H1 (cell line): Measurements from ENCODE around the gene ATP6V1E1. TPM values are rescaled to one million over a fixed set of nuclear protein-coding genes. Genes with fewer than 3 reads are reported as not detected.

ENCODE experiments used
- CTCF ChIA-PET: fragments of 300-600 bp; sonication (Branson Sonifier 250); formaldehyde crosslinking; loops from one replicate; lab custom pipeline; 2021; ENCODE audit not compliant: partially characterized antibody; lab: Charles Lee
- POLR2A ChIA-PET: fragments of 300-600 bp; sonication (Branson Sonifier 250); formaldehyde crosslinking; loops from one replicate; lab custom pipeline; 2021; ENCODE audit warnings: inconsistent platforms; ENCODE audit not compliant: partially characterized antibody; lab: Charles Lee
- DNase-seq, 2 experiments: peaks; one replicate each; pipeline versions ENCODE4 v3.0.0 to v3.0.0-alpha.2; 2010 to 2022; ENCODE audit warnings: low spot score in 2 of 2, low read depth in 1 of 2, mixed read lengths in 1 of 2
- FAIRE-seq: peaks from 2 replicates; lab custom pipeline; 2011; peaks lifted over from hg19 to GRCh38; lab: Jason Lieb, UNC
- H2AFZ ChIP-seq: 2 replicates; pipeline ENCODE4 v1.8.1; 2012; ENCODE audit warnings: low read length, inconsistent platforms
- H2AK5ac ChIP-seq: 2 replicates; pipeline ENCODE4 v1.6.1; 2013; ENCODE audit warnings: low read depth, low read length
- H2BK120ac ChIP-seq: replicated peaks from 2 replicates; pipeline ENCODE3; 2013; ENCODE audit warnings: low read depth, low read length, inconsistent platforms
- H2BK12ac ChIP-seq: 2 replicates; pipeline ENCODE4 v1.6.1; 2013; ENCODE audit warnings: low read depth, low read length
- H2BK15ac ChIP-seq: 2 replicates; pipeline ENCODE4 v1.6.1; 2013; ENCODE audit warnings: low read length
- H2BK20ac ChIP-seq: 2 replicates; pipeline ENCODE4 v1.6.1; 2013; ENCODE audit warnings: low read length
- H2BK5ac ChIP-seq: 2 replicates; pipeline ENCODE4 v1.6.1; 2013; ENCODE audit warnings: low read depth, low read length
- H3K14ac ChIP-seq: 2 replicates; pipeline ENCODE4 v1.6.1; 2013; ENCODE audit warnings: inconsistent platforms; ENCODE audit not compliant: insufficient read length
- H3K18ac ChIP-seq: 2 replicates; pipeline ENCODE4 v1.6.1; 2013; ENCODE audit warnings: low read length; ENCODE audit errors: extremely low read depth
- H3K23ac ChIP-seq: 2 replicates; pipeline ENCODE4 v1.6.1; 2013; ENCODE audit warnings: inconsistent platforms; ENCODE audit not compliant: insufficient read length
- H3K23me2 ChIP-seq: 2 replicates; pipeline ENCODE4 v1.6.1; 2013; ENCODE audit warnings: low read depth, low read length
- H3K27ac ChIP-seq: 2 replicates; pipeline ENCODE4 v1.6.1; 2011; ENCODE audit warnings: low read depth, low read length, inconsistent platforms
- H3K27me3 ChIP-seq, 4 experiments: replicated peaks in 1 of 4; 1 replicate in 1 of 4; 2 replicates in 3 of 4; pipeline versions ENCODE4 v1.6.1 to v1.8.1; 2011 to 2013; ENCODE audit warnings: low read length in 3 of 4, mild to moderate bottlenecking in 3 of 4, inconsistent platforms in 2 of 4, mixed read lengths in 2 of 4, moderate library complexity in 1 of 4; ENCODE audit not compliant: control insufficient read depth in 3 of 4, insufficient read depth in 3 of 4; ENCODE audit errors: extremely low read depth in 1 of 4
- H3K36me3 ChIP-seq, 4 experiments: 2 replicates each; pipeline versions ENCODE4 v1.6.1 to v1.8.1; 2011 to 2013; ENCODE audit warnings: mild to moderate bottlenecking in 4 of 4, low read length in 3 of 4, moderate library complexity in 2 of 4, control low read depth in 1 of 4, inconsistent platforms in 1 of 4; ENCODE audit not compliant: insufficient read depth in 4 of 4, control insufficient read depth in 2 of 4
- H3K4ac ChIP-seq: replicated peaks from 2 replicates; pipeline ENCODE3; 2013; ENCODE audit warnings: low read length, low read depth, mixed read lengths, inconsistent platforms; ENCODE audit not compliant: insufficient read length
- H3K4me1 ChIP-seq, 4 experiments: replicated peaks in 1 of 4; 1 replicate in 1 of 4; 2 replicates in 3 of 4; pipeline versions ENCODE4 v1.6.1 to v1.8.1; 2011 to 2013; ENCODE audit warnings: low read length in 3 of 4, inconsistent platforms in 2 of 4, mixed read lengths in 1 of 4; ENCODE audit not compliant: insufficient read depth in 4 of 4, control insufficient read depth in 3 of 4
- H3K4me2 ChIP-seq, 2 experiments: 2 replicates each; pipeline versions ENCODE4 v1.6.1 to v1.8.1; 2011 to 2013; ENCODE audit warnings: low read depth in 2 of 2, low read length in 2 of 2, control low read depth in 1 of 2, inconsistent platforms in 1 of 2, mild to moderate bottlenecking in 1 of 2; ENCODE audit not compliant: insufficient read depth in 1 of 2
- H3K4me3 ChIP-seq, 4 experiments: fragments of 200-600, 300-600 bp in 1 of 4; sonication (generic), shearing (Covaris generic), sonication (Bioruptor Twin) in 1 of 4; 2 replicates each; pipeline versions ENCODE4 v1.5.1 to v1.8.1; 2011 to 2016; ENCODE audit warnings: low read length in 4 of 4, low read depth in 3 of 4, control low read depth in 2 of 4, inconsistent platforms in 2 of 4, mild to moderate bottlenecking in 2 of 4, mixed read lengths in 1 of 4, moderate library complexity in 1 of 4; ENCODE audit not compliant: insufficient read depth in 2 of 4; ENCODE audit errors: extremely low read depth in 1 of 4
- H3K56ac ChIP-seq: replicated peaks from 2 replicates; pipeline ENCODE3; 2013; ENCODE audit warnings: low read depth, mild to moderate bottlenecking, mixed read lengths, low read length, inconsistent platforms; ENCODE audit not compliant: insufficient read length
- H3K79me1 ChIP-seq: 2 replicates; pipeline ENCODE4 v1.6.1; 2013; ENCODE audit warnings: low read depth, low read length, control low read depth
- H3K79me2 ChIP-seq, 2 experiments: 2 replicates each; pipeline versions ENCODE4 v1.6.1 to v1.8.1; 2012 to 2013; ENCODE audit warnings: low read length in 2 of 2, mild to moderate bottlenecking in 2 of 2, inconsistent platforms in 1 of 2; ENCODE audit not compliant: insufficient read depth in 2 of 2, control insufficient read depth in 1 of 2
- H3K9ac ChIP-seq, 4 experiments: replicated peaks in 1 of 4; 1 replicate in 1 of 4; 2 replicates in 3 of 4; pipeline versions ENCODE4 v1.6.1 to v1.8.1; 2011 to 2013; ENCODE audit warnings: low read depth in 3 of 4, low read length in 3 of 4, control low read depth in 2 of 4, mild to moderate bottlenecking in 2 of 4, moderate library complexity in 2 of 4, inconsistent platforms in 1 of 4; ENCODE audit errors: extremely low read depth in 1 of 4
- H3K9me3 ChIP-seq, 2 experiments: 2 replicates each; pipeline versions ENCODE4 v1.6.1 to v1.8.1; 2012 to 2013; ENCODE audit warnings: mild to moderate bottlenecking in 2 of 2, moderate library complexity in 2 of 2, control low read depth in 1 of 2, inconsistent platforms in 1 of 2, low read depth in 1 of 2, low read length in 1 of 2, mixed read lengths in 1 of 2; ENCODE audit not compliant: insufficient read depth in 2 of 2
- H4K20me1 ChIP-seq, 2 experiments: replicated peaks in 1 of 2; 2 replicates each; pipeline versions ENCODE3 to v1.8.1; 2011 to 2013; ENCODE audit warnings: inconsistent platforms in 2 of 2, low read length in 2 of 2, mild to moderate bottlenecking in 1 of 2; ENCODE audit not compliant: insufficient read depth in 2 of 2, control insufficient read depth in 1 of 2
- H4K5ac ChIP-seq: 2 replicates; pipeline ENCODE4 v1.6.1; 2013; ENCODE audit warnings: low read length, low read depth, mixed read lengths, inconsistent platforms; ENCODE audit not compliant: insufficient read length
- H4K8ac ChIP-seq: 2 replicates; pipeline ENCODE4 v1.8.0; 2013; ENCODE audit warnings: mild to moderate bottlenecking, moderate library complexity, low read length, inconsistent platforms; ENCODE audit not compliant: insufficient read depth; ENCODE audit errors: extremely low read depth
- H4K91ac ChIP-seq: replicated peaks from 2 replicates; pipeline ENCODE3; 2013; ENCODE audit warnings: low read length, mixed read lengths, inconsistent platforms; ENCODE audit not compliant: insufficient read length
- KDM5A ChIP-seq: fragments of 200-600 bp; IDR thresholded peaks from 2 replicates; pipeline ENCODE4 v1.7.1; 2012; ENCODE audit warnings: mild to moderate bottlenecking, low read length, inconsistent platforms, mixed read lengths
- POLR2AphosphoS5 ChIP-seq: IDR thresholded peaks from 2 replicates; pipeline ENCODE4 v1.6.1; 2011; ENCODE audit warnings: low read depth, low read length
- SAP30 ChIP-seq: fragments of 300-600 bp; sonication (generic); IDR thresholded peaks from 2 replicates; pipeline ENCODE4 v1.7.1; 2012; ENCODE audit warnings: low read length, moderate library complexity, mild to moderate bottlenecking, inconsistent platforms; ENCODE audit not compliant: insufficient read depth, insufficient replicate concordance
- SP1 ChIP-seq: IDR thresholded peaks from 2 replicates; pipeline ENCODE4 v1.6.1; 2011; ENCODE audit warnings: low read depth, low read length
- WGBS, 2 experiments: shearing (Covaris generic) in 1 of 2; methylation state at CpG; one replicate each; pipeline versions ENCODE4 v1.1.6 to v1.1.7; 2013 to 2015; ENCODE audit warnings: low lambda C conversion rate in 2 of 2, mixed read lengths in 2 of 2, inconsistent platforms in 1 of 2, low coverage in 1 of 2, missing lambda C conversion rate in 1 of 2; ENCODE audit not compliant: insufficient replicate concordance in 2 of 2, insufficient coverage in 1 of 2, insufficient read length in 1 of 2; ENCODE audit errors: extremely low coverage in 1 of 2, missing lambda C conversion rate in 1 of 2; 5-methylcytosine and 5-hydroxymethylcytosine counted together
- polyA plus RNA-seq, 7 experiments: library from polyadenylated mRNA; depleted of rRNA in 3 of 7; stranded (reverse) in 5 of 7; unstranded in 2 of 7; fragments of >200 nt in 5 of 7; fragments of 200-250 nt in 2 of 7; gene quantifications; 1 replicate in 5 of 7; 2 replicates in 1 of 7; 4 replicates in 1 of 7; pipeline versions ENCODE4 v1.2.1 to v1.2.3, GENCODE V29; 2011 to 2013; ENCODE audit warnings: missing spikeins in 2 of 7, mixed read lengths in 2 of 7
- total RNA-seq: library from RNA; stranded (reverse); fragmentation: NEBNext Ultra II Directional; extraction: Animal tissue kit (Norgen Biotek cat#: 25700); gene quantifications from 2 replicates; pipeline ENCODE4 v1.2.1, GENCODE V29; 2021
- TF ChIP-seq, protein P1 (sequence below): IDR thresholded peaks from 2 replicates; pipeline ENCODE4 v1.6.1; 2011; ENCODE audit warnings: low read depth, mild to moderate bottlenecking, low read length; ENCODE audit not compliant: insufficient read depth

ATP6V1E1 gene
- total and polyA plus RNA-seq, 2 of the 8 experiments (the other 6 are each of a cell fraction or from before 2014, with no cell fraction given) = 80.4 to 88.1 TPM

- FAIRE-seq (no peak), DNase-seq (no peak)
- H2BK5ac ChIP-seq = no peak overlapping the region
- H2BK15ac ChIP-seq = no peak overlapping the region
- no peak overlapping the region for H2BK120ac ChIP-seq
- 85% methylated on average over 10 of the region's 10 CpGs; no CpG with 5 or more reads in 1 of the 2 experiments for WGBS, 2 experiments
- no peaks in the 10 kb centered on the region for H3K36me3 ChIP-seq
- peaks cover 0 to 3% (median 0%) of the 10 kb centered on the region in 4 experiments; a peak in 4 of 7 replicates for H3K4me1 ChIP-seq
- no peak overlapping the region for H2AFZ ChIP-seq
- no peak overlapping the region for H3K4me3 ChIP-seq
- H3K23ac ChIP-seq = no peak overlapping the region
- no peaks in the 10 kb centered on the region for H3K79me1 ChIP-seq
- H2BK20ac ChIP-seq = no peak overlapping the region
- H4K20me1 ChIP-seq = no peaks in the 10 kb centered on the region
- H3K79me2 ChIP-seq = no peaks in the 10 kb centered on the region
- TF ChIP-seq, protein P1, sequence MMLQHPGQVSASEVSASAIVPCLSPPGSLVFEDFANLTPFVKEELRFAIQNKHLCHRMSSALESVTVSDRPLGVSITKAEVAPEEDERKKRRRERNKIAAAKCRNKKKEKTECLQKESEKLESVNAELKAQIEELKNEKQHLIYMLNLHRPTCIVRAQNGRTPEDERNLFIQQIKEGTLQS = no peak
- TF ChIP-seq POLR2AphosphoS5 (no peak), KDM5A (no peak), SP1 (no peak), SAP30 (no peak)
- H3K18ac ChIP-seq = no peak overlapping the region
- ChIA-PET POLR2A (interaction anchor here (0.9 to 1.4 kb wide), 3 partner anchors 10 to 56 kb away, joined by 4 read pairs; no protein-coding TSS in a partner anchor), CTCF (interaction anchor here (0.7 to 3.7 kb wide), 6 partner anchors 10 to 464 kb away, joined by 3 to 17 read pairs (median 4); no protein-coding TSS in a partner anchor)
- H2AK5ac ChIP-seq = no peak overlapping the region
- H3K4ac ChIP-seq = no peak overlapping the region
- H3K23me2 ChIP-seq = peaks cover 1% of the 10 kb centered on the region; the same call in 1 of the 2 replicates
- no peak overlapping the region; the same call in 1 of the 2 replicates for H3K27ac ChIP-seq
- H3K9ac ChIP-seq = no peak overlapping the region
- H3K4me2 ChIP-seq = no peak overlapping the region
- H4K8ac ChIP-seq = no peak overlapping the region
- no peak overlapping the region for H2BK12ac ChIP-seq
- no peaks in the 10 kb centered on the region for H3K9me3 ChIP-seq
- H4K91ac ChIP-seq = no peak overlapping the region
- no peak overlapping the region for H3K14ac ChIP-seq
- H3K27me3 ChIP-seq = no peaks in the 10 kb centered on the region
- no peak overlapping the region for H3K56ac ChIP-seq
- no peak overlapping the region for H4K5ac ChIP-seq
Observed at GRCh38 chr22:17583151-17583550, 45.4 kb downstream of the ATP6V1E1 start.
